ENCODE measurements around the gene ZNF182. TPM values are rescaled to one million over a fixed set of nuclear protein-coding genes. Genes with fewer than 3 reads are reported as not detected.

ZNF182 gene
- total RNA-seq, 4 donors from 2014 or later: 3.7 to 6.8 (median 4.8) TPM

DNA sequence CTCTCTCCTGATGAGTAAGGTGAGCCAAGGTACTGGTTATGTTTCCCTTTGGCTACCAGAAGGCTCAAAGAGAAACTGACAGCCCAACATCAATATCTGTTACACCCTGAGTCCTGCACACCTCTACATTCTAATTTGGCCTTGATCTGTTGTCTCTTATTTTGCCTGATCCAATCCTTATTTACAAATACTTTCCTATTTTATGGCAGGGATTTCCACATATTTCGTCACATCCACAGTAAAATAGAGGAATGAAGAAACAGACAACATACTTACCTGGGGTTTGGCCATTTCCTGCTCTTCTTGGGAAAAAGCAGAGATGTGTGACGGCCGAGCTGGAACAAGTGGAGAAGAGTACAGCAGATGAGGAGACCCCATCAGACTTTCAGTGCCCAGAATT, 1.5 kb downstream of the ZNF182 start:
- in situ Hi-C loops (cut with MboI; ENCODE audit: low pct_ligation_motif_present in 1 of 4, low pct_unique_long_range_greater_than_20kb in 1 of 4, low sequenced_read_pairs in 3 of 4): no loop called here
- TF ChIP-seq CTCF (IDR thresholded peaks at IDR 0.05): no peak
- TF ChIP-seq POLR2A (IDR thresholded peaks at IDR 0.05): no peak
- no peak for TF ChIP-seq POLR2AphosphoS5 (IDR thresholded peaks at IDR 0.05)
- no peak for TF ChIP-seq EP300 (IDR thresholded peaks at IDR 0.05; ENCODE audit: low read depth)
- no peaks in the 10 kb centered on the region for H3K36me3 ChIP-seq
- no peak overlapping the region for H3K4me3 ChIP-seq
- 61 to 80% methylated on average over 1 to 3 of the region's 3 CpGs for WGBS, 2 donors (ENCODE audit: low coverage in 1 of 2)
- no peaks in the 10 kb centered on the region for H3K9me3 ChIP-seq
- intact Hi-C loops (cut with DNase I; ENCODE audit: low total_unique reads): no loop called here
- no peaks in the 10 kb centered on the region for H3K27me3 ChIP-seq
- no peak for DNase-seq
- peaks cover 0 to 6% (median 2%) of the 10 kb centered on the region in 4 donors for H3K4me1 ChIP-seq
- no peak overlapping the region for H3K27ac ChIP-seq

- in situ Hi-C loops (cut with MboI; ENCODE audit: low pct_ligation_motif_present in 1 of 4, low pct_unique_long_range_greater_than_20kb in 1 of 4, low sequenced_read_pairs in 3 of 4) (no loop called here), intact Hi-C loops (cut with DNase I; ENCODE audit: low total_unique reads) (no loop called here)
- no peaks in the 10 kb centered on the region for H3K9me3 ChIP-seq
- no peak overlapping the region for H3K4me3 ChIP-seq
- H3K36me3 ChIP-seq: no peaks in the 10 kb centered on the region
- no peak overlapping the region for H3K27ac ChIP-seq
- peaks cover 0 to 6% (median 2%) of the 10 kb centered on the region in 4 donors for H3K4me1 ChIP-seq
- H3K27me3 ChIP-seq: no peaks in the 10 kb centered on the region
- TF ChIP-seq POLR2AphosphoS5 (IDR thresholded peaks at IDR 0.05) (no peak), POLR2A (IDR thresholded peaks at IDR 0.05) (no peak), EP300 (IDR thresholded peaks at IDR 0.05; ENCODE audit: low read depth) (no peak), CTCF (IDR thresholded peaks at IDR 0.05) (no peak)
- no peak for DNase-seq
- 84 to 92% methylated on average over 2 to 3 of the region's 3 CpGs for WGBS, 2 donors (ENCODE audit: low coverage in 1 of 2)
Measured at GRCh38 chrX:48001260-48001659, 2.5 kb downstream of the ZNF182 start.

DNA sequence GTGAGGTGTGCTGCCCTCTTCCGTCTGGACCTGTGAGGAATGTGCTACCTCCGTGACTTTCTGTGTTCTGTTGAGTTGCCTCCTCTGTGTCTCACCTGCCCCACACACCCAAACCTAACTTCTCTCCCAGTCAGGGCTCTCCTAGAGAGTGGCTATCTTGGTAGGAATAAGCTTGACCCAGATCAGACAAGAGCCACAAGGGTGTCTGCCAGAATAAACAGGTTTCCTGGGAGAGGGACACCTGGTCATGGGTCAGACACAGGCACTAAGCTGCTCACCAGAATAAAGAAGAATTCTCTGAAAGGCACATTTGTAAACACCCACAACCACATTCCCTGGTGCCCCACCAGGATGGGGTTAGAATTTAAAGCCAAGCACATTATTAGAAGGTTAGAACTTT, 11.1 kb downstream of the ZNF182 start:
- no peaks in the 10 kb centered on the region for H3K36me3 ChIP-seq
- no peaks in the 10 kb centered on the region for H3K4me1 ChIP-seq
- H3K9me3 ChIP-seq: no peaks in the 10 kb centered on the region
- intact Hi-C loops (cut with DNase I; ENCODE audit: low total_unique reads) (no loop called here), in situ Hi-C loops (cut with MboI; ENCODE audit: low pct_ligation_motif_present in 1 of 4, low pct_unique_long_range_greater_than_20kb in 1 of 4, low sequenced_read_pairs in 3 of 4) (no loop called here)
- no peak overlapping the region for H3K27ac ChIP-seq
- H3K27me3 ChIP-seq: no peaks in the 10 kb centered on the region
- H3K4me3 ChIP-seq: no peak overlapping the region
- no peak for DNase-seq
- 91% methylated on average over 2 of the region's 2 CpGs; no CpG with 5 or more reads in 1 of the 2 donors for WGBS, 2 donors (ENCODE audit: low coverage in 1 of 2)
- no peak for TF ChIP-seq POLR2A (IDR thresholded peaks at IDR 0.05)
- TF ChIP-seq EP300 (IDR thresholded peaks at IDR 0.05; ENCODE audit: low read depth): no peak
- no peak for TF ChIP-seq CTCF (IDR thresholded peaks at IDR 0.05)
- TF ChIP-seq POLR2AphosphoS5 (IDR thresholded peaks at IDR 0.05): no peak

DNA sequence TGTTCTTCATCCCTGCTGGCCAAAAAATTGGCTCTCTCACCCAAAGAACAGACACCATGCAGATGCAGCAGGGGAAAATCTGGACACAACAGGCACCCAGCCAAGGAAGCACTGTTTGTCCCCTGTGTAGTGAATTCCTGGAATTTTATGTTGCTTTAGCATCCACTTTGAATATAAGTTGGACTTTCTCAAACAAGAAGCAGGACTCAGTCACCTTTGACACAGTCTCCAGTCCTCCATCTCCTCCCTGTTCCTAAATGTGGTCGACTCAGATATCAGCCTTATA, 11.8 kb downstream of the ZNF182 start:
- intact Hi-C loops (cut with DNase I; ENCODE audit: low total_unique reads): no loop called here
- Histone ChIP-seq H3K27ac (no peak overlapping the region), H3K4me1 (no peaks in the 10 kb centered on the region), H3K4me3 (no peak overlapping the region), H3K27me3 (no peaks in the 10 kb centered on the region), H3K36me3 (no peaks in the 10 kb centered on the region), H3K9me3 (no peaks in the 10 kb centered on the region)
- DNase-seq: no peak
- in situ Hi-C loops (cut with MboI; ENCODE audit: low pct_ligation_motif_present in 1 of 4, low pct_unique_long_range_greater_than_20kb in 1 of 4, low sequenced_read_pairs in 3 of 4): no loop called here
- 82% methylated on average over 1 of the region's 1 CpG; no CpG with 5 or more reads in 1 of the 2 donors for WGBS, 2 donors (ENCODE audit: low coverage in 1 of 2)
- TF ChIP-seq EP300 (IDR thresholded peaks at IDR 0.05; ENCODE audit: low read depth): no peak
- no peak for TF ChIP-seq POLR2A (IDR thresholded peaks at IDR 0.05)
- TF ChIP-seq POLR2AphosphoS5 (IDR thresholded peaks at IDR 0.05): no peak
- no peak for TF ChIP-seq CTCF (IDR thresholded peaks at IDR 0.05)

All from transverse colon (tissue), 4 donors.